GM18526 (cell line): ENCODE measurements around the gene ATP2C1.

Source experiments
- POLR2A ChIP-seq: IDR thresholded peaks from 3 replicates; pipeline ENCODE4 v1.6.1; 2011; ENCODE audit not compliant: insufficient read length; ENCODE audit errors: extremely low read depth

Gene ATP2C1

DNA sequence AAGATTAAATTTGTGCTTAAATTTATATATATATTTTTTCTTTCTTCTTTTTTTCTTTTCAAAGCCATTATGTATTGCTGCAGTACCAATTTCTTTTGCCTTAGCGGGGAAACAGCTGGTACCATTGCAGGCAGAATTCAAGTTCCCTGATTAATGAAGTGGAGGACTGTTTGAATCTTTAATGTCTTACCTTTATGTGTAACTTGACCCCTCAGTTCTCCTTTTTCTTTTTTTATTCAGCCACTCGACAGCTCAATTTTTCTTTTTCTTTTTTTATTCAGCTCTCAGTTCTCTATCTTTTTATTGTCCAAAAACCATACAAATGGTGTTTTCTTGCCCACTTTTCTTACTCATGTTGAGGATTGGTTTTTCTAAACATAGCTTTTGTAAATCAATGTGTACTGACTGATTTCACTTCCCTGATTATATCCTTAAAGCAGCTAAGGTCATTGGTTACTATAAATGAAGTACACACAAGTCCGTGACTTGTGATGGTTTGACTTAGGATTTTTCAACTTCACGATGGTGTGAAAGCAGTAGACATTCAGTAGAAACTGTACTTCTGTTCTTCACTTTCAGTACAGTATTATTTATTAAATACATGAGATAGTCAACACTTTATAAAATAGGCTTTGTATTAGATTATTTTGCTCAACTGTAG lies 22.8 kb downstream of the ATP2C1 start:
- TF ChIP-seq POLR2A = no peak

DNA sequence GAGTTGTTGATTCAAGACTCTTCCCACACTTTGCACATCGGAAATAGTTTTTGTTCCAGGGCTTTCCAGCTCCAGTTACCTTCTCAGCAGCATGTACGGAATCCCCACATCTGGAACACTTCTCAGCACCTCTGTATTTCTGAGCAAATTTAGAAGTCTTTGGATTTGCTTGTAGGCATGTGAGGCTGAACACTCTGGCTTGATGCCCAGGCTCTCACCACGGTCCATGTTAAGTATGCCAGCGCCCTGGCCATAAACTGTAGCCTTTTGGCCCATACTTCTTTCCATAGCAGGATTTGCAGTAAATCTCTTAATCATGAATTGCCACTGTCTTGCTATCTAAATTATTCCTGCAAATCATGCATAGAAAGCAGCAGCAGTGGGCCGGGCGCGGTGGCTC lies 24.4 kb downstream of the ATP2C1 start:
- no peak for TF ChIP-seq POLR2A

DNA sequence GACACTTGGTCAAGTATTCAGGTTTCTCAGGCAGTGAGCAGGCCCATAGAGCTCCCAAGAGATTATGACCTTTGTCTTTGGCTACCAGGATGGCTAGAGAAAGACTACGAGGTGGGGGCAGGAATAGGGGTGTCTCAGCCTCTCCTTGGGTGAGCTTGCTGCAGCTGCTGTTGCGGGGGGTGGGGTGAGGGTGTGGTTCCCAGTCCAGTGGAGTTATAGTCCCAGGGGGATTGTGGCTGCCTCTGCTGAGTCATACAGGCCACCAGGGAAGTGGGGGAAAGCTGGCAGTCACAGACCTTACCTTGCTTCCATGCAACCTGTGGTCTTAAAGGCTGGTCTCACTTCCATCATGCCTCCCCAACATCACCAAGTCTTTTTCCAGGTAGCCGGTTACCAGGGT lies 31.7 kb downstream of the ATP2C1 start:
- TF ChIP-seq POLR2A = no peak

DNA sequence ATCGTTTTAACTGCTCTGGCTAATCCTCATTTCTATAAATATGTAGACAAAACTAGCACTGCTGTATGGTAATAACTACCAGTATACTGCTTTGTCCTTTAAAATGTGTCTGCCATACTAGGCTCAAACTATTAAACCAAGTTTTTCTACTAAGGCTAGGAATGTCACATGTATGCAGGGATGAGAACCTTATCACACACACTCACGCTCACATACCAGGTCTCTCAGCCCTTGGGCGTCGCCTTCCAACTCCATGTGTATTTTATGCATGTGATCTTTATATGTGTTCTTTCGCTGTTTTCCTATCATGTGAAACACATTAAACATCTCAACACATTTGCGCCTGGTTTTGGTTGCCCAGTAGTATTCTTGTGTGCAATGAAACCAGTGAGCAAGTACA lies 32.6 kb downstream of the ATP2C1 start:
- no peak for TF ChIP-seq POLR2A

DNA sequence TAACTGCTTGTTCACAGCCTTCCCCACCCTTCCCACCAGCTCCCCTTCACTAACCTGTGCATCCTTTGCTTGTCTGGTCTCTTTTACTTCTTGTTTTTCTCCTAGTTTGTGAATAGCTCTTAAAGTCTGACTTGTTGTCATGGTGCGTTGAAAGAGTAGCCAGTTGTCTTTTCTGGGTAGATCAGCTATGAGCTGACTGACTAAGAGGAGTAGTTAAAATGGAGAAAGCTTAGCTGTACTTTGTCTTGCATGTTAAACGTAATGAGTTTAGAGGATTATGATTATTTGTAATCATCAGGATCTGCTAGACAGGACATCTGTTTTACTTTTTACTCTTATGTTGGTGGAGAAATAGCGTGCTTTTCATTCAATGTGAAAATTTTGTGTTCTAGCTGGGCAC lies 35.9 kb downstream of the ATP2C1 start:
- TF ChIP-seq POLR2A = no peak

DNA sequence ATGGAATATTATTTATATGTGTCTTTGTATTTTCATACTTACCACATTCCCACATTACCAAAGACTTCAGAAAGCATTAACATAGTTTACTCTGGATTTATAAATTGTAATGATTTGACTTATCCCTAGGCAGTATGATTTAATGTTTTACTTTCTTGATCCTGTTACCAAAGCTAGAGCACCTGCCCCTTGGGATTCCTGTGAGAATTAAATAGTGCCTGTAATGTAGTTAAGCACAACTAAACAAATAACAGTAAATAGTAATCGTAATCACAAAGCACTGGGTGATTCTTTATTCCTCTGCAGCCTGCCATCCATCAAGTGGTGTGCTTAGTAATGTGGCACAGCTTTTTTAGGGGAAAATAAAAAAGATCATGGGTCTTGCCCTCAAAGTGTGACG lies 39.1 kb downstream of the ATP2C1 start:
- TF ChIP-seq POLR2A = no peak

DNA sequence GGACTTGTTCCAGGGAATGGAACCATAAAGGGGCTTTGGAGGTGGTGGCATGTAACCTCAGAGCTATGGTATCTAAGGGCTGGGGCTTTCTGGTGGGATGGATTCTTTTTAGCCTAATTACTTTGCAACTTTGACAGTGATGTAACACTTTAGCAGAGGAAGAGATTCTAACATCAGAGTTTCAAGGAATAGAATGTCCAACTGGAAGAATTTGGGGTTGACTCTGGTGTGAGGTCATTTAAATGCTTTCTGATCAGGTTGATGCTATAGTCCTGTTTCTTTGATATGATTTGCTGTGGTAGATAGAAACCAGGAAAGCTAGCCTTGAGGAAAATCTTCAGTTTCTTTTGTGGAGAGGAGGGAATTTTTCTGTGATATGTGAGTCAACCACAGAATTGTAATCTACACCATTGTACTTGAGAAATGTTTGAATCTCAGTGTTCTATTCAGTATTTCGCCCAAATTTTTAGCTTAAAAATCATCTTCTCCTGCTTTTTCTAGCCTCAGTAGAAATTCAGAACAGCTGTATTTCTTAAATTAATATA lies 40.0 kb downstream of the ATP2C1 start:
- TF ChIP-seq POLR2A = no peak

DNA sequence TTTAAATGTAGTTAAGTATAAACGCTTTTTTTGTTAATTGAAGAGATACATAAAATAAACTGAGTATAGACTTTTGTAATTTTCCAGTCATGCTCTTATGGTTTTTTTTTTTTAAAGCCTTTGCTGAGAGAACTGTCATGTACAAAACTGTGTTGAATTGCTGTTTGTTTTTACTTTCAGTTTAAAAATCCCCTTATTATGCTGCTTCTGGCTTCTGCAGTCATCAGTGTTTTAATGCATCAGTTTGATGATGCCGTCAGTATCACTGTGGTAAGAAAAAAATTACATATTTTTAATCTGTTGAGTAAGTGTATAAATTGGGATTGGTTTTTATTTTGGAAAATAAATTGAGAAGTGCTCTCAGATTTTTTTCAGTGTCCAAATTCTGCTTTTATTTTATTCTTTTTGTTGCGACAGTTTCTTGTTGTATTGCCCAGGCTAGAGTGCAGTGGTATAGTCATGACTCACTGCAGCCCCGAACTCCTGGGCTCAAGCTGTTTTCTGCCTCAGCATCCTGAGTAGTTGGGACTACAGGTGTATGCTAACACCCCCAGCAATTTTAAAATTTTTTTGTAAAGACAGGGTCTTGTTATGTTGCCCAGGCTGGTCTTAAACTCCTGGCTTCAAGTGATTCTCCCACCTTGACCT lies 40.7 kb downstream of the ATP2C1 start:
- no peak for TF ChIP-seq POLR2A

DNA sequence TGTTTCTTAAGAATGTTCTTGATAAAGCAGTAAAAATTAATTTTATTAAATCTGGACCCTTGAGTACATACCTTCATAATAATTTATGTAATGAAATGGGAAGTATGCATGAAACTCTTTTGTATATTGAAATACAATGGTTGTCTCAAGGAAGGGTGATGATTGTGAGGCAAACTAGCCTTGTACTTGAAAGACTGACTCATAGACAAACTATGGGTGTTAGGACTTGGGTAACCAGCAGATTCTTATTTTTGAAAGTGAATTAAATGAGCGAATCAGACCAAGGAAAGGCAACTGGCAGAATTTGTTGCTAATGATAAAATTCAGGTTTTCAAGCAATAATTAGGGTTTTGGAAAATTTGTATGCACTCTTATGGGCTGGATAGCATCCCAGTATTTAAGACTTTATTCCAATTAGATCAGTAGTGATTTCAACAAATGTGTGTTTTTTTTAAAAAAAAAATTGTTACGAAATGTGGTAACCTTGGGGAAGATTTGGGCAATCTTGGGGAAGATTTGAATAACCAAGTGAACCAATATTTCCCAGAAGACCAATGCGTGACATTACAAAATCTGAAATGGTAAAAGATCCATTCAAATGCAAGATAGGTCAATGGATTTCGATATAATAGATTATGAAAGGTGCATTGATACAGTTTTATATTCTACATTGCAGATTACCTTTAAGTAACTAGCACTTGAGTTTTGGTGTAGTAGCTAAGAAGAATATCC lies 42.0 kb downstream of the ATP2C1 start:
- TF ChIP-seq POLR2A = no peak

DNA sequence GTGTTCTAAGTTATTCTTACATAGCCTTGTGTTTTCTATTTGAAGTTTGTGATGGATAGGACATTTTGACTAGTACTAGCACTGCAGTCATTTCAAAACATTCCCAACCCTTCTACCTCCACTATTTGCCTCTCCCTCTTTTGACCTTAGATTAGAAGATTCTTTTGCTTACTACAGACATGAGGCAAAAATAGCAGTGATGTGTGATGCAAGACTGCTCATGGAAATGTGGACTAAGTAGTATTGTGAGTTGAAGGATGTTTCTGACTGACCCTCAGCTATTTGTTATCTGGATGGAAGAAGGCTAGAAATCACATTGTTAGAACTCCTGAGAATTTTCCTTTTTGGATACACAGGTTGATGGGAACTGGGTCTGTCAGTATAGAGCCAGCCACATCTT lies 45.9 kb downstream of the ATP2C1 start:
- TF ChIP-seq POLR2A = no peak

DNA sequence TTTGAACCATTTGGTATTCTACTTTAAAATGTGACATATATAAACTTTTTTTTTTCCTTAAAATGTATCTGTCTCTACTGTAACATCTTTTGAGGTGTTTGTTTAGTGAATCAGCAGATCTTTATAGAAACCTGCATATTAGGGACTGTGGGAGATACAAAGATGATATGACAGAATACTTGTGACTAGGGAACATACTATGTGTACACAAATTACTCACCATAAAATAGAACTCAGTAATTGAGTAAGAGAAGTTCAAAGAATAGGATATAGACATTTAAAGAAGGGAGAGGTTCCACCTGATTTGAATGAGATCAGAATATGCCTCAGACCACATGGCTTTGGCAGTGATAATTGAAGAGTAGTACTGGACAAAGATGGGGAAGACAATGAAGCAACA lies 47.9 kb downstream of the ATP2C1 start:
- no peak for TF ChIP-seq POLR2A

DNA sequence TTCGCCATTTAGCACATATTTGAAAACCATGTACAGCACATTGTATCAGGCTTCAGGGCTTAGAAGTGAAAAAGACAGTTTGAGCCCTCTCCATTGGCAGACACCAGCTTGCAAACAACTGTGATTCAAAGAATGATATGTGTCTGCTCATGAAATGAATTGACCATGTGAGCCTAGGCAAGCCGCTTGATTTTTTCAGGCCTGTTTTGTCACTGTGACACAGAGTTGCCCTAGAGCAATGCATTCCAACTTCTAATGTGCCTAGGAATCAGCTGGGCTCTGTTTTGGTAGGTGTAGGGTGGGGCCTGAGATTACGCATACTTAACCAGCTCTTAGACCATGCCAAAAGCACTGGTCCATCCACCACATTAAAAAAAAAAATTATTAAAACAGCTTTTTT lies 53.0 kb downstream of the ATP2C1 start:
- no peak for TF ChIP-seq POLR2A

DNA sequence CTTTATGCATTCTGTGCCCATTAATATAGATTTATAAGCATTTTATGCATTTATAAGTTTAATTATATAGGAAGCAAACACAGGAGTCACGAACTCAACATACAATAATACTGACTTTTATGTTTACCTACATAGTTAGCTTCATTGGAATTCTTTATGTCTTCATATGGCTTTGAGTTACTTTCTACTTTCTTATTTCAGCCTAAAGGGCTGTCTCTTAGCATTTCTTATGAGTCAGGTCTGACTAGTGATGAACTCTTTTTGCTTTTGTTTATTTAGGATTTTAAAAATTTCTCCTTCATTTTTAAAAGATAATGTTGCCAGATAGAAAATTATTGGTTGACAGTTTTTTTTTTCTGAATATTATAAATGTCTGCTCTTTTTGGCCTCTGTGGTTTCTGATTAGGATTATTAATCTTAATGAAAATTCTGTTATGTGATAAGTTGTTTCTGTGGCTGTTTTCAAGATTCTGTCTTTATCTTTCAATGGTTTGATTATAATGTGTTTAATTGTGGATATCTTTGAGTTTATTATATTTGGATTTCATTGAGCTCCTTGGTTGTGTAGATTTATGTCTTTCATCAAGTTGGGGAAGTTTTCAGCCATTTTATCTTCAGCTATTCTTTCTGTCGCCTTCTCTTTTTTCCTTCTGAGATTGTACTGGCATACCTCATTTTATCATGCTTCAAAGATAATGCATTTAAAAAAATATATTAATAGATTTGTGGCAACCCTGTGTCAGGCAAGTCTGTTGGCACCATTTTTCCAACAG lies 54.3 kb downstream of the ATP2C1 start:
- no peak for TF ChIP-seq POLR2A

DNA sequence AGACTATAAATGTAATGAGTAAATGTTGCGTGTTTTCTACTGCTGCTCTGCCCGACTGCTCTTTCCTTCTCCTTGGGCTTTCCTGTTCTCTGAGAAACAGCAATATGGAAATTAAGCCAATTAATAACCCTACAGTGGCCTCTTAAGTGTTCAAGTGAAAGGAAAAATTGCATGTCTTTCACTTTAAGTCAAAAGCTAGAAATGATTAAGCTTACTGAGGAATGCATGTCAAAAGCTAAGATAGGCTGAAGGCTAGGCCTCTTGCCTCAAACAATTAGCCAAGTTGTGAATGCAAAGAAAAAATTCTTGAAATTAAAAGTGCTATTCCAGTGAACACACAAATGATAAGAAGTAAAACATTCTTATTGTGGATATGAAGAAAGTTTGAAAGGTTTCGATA lies 55.0 kb downstream of the ATP2C1 start:
- TF ChIP-seq POLR2A = no peak

DNA sequence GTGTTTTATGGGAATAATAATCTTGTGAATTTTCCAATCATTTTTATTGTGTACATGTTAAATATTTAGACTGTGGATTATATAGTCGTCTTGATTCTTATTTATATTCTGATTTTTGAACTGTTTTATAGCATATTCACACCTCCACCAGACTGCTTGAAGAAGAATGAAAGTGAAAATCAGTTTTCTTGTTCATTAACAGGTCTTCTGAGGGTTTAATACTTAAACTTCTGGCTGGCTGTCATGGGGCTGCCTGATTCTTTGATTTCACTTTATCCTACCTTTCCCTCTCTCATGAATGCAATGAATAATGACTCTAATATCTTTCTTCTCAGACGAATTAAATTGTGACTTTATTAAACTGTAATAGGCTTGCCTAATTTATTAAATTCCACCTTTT lies 56.2 kb downstream of the ATP2C1 start:
- no peak for TF ChIP-seq POLR2A
